ENCODE results near the gene NADSYN1.
"Not testable (repeated sequence)": the region's sequence is repeated elsewhere in the genome, so short reads cannot be mapped to it uniquely, and the experiment has no call there.

Gene NADSYN1

DNA sequence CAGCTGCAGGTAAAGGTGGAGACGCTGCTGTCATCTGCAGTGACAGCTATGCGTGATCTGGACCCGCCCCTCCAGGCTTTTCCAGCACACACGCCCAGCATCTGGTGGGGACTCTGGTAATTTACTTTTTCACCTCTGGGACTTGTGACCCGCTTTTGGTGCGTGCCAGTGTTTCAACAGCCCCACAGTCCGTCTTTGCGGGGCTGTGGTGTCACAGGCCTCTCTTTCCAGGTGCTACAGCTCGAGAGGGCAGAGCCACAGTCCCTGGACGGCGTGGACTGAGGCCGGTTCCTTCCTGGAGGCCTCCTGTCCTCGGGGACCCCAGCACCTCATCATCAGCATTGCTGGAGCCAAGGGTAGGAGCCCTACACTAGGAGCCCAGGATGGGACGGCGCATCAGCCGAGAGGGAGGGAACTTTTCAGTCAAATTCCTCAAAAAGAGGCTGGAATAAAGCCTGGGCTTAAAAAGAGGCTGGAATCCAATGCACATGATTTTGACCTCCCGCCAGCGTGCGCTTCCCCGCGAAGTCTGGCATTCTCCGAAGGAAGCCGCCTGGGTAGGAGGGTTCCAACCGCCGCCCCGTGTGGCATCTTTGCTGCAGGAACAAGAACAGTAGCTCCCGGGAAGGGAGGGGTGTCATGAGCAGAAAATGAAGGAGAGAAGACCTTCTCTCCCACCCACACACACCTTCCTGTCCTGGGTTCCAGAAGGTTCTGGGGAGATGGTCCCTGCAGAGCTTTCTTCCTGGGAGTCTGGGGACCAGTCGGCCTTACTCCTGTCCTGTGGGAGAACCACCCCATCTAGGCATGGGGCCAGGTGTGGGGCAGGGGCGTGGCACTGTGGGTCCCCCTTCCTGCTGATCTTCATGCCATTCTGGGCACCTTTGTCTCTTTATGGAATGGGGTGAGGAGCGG, 48.3 kb downstream of the NADSYN1 start:
- H3K4me1 Mint-ChIP-seq: no peaks in the 10 kb centered on the region
- H3K36me3 Mint-ChIP-seq: peaks cover 97% of the 10 kb centered on the region
- H3K27ac Mint-ChIP-seq: no peak overlapping the region
- H3K27me3 Mint-ChIP-seq: no peaks in the 10 kb centered on the region
- H3K4me3 Mint-ChIP-seq: no peak overlapping the region
- peaks cover 4% of the 10 kb centered on the region for H3K9me3 Mint-ChIP-seq
- no peak for ATAC-seq

DNA sequence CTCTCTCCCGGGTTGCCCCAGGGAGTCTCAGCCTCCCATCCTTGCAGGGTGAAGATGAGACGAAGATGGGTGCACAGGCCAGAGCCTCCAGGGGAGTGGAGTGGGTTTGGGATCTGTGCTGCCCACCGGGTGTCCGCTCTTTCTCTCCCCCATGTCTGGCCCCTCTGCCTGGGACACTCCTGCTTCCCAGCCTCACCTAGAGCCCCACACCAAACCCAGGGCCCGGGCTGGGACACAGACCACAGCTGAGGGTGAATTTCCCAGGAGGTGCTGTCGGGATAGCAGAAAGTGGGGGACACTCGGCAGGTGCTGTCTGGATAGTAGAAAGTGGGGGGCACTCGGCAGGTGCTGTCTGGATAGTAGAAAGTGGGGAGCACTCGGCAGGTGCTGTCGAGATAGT, 49.0 kb downstream of the NADSYN1 start:
- no peak for ATAC-seq
- Mint-ChIP-seq H3K27ac (no peak overlapping the region), H3K9me3 (peaks cover 6% of the 10 kb centered on the region), H3K27me3 (no peaks in the 10 kb centered on the region), H3K36me3 (peaks cover 97% of the 10 kb centered on the region), H3K4me3 (no peak overlapping the region), H3K4me1 (no peaks in the 10 kb centered on the region)

DNA sequence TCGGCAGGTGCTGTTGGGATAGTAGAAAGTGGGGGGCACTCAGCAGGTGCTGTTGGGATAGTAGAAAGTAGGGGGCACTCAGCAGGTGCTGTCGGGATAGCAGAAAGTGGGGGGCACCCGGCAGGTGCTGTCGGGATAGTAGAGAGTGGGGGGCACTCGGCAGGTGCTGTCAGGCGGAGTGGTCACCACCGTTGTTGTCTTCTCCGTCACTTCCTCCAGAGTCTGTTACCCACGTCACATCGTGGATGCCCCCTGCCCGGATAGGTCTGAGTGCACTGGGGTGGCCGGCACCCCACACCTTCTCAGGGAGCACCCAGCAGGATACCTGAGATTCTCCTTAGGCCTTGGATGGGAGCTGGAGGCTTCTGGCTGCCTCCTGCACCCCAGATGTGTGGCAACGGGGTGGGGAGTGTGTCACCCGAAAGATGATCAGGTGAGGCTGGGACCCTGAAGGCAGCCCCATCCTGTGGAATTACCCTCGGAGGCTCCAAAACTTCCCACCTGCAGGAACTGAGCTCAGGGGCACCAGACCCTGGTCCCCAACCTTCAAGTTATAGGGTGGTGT, 50.0 kb downstream of the NADSYN1 start:
- no peak for ATAC-seq
- Mint-ChIP-seq H3K4me3 (no peak overlapping the region), H3K27ac (no peak overlapping the region), H3K36me3 (peaks cover 96% of the 10 kb centered on the region), H3K9me3 (peaks cover 12% of the 10 kb centered on the region), H3K4me1 (no peaks in the 10 kb centered on the region), H3K27me3 (no peaks in the 10 kb centered on the region)

DNA sequence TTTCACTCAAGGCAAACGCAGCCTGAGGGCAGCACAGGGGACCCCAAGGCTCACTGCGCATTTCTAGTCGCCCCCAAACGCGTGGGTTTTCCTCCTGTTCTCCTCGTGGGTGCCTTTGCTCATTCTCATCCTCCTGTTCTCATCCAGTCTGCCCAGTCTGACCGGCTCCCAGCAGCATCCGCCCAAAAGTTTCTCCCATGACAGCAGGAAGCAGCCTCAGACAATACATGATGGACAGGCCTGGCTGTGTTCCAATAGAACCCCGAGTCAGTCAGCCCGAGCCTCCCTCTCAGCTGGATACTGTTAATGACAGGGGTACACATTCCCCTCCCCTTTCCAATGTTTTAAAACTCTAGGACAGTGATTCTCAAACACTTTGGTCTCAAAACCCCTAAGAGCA, 51.5 kb downstream of the NADSYN1 start:
- peaks cover 23% of the 10 kb centered on the region for H3K9me3 Mint-ChIP-seq
- no peaks in the 10 kb centered on the region for H3K27me3 Mint-ChIP-seq
- ATAC-seq: no peak
- H3K36me3 Mint-ChIP-seq: peaks cover 90% of the 10 kb centered on the region
- no peaks in the 10 kb centered on the region for H3K4me1 Mint-ChIP-seq
- no peak overlapping the region for H3K27ac Mint-ChIP-seq
- no peak overlapping the region for H3K4me3 Mint-ChIP-seq

DNA sequence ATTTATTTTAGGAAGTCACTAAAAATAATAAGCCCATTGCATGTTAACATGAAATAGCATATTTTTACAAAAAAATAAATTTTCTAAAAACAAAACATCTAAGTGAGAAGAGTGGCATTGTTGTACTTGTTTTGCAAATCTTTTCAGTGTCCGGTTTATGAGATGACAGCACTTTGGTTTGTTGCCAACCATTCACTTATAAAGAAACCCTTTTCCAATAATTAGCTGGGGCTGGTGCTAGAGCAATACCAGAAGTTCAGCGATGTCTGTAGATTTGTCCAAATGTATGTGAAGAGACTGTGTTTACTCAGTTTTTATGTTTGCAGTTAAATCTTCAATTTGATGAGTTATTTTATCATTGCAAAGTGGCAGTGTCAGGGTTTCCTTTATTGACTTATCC, 52.0 kb downstream of the NADSYN1 start:
- peaks cover 28% of the 10 kb centered on the region for H3K9me3 Mint-ChIP-seq
- no peak overlapping the region for H3K4me3 Mint-ChIP-seq
- H3K4me1 Mint-ChIP-seq: no peaks in the 10 kb centered on the region
- peaks cover 90% of the 10 kb centered on the region for H3K36me3 Mint-ChIP-seq
- H3K27ac Mint-ChIP-seq: no peak overlapping the region
- no peaks in the 10 kb centered on the region for H3K27me3 Mint-ChIP-seq
- ATAC-seq: no peak

DNA sequence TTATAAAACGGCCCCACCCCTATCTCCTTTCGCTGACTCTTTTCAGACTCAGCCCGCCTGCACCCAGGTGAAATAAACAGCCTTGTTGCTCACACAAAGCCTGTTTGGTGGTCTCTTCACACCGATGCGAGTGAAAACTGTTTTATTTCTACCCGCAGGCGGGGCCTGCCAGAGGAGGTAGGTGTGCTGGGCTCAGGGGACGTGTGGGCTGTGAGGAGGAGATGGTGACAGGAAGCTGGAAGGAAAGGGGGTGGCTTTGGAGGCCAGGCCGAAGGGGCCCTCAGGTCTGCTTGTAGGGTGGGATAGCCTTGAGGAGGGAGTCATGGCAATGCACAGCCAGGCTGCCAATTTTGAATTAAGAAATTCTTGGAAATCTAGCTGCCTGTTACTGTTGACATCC, 52.8 kb downstream of the NADSYN1 start:
- no peak overlapping the region for H3K27ac Mint-ChIP-seq
- H3K27me3 Mint-ChIP-seq: no peaks in the 10 kb centered on the region
- no peak for ATAC-seq
- no peaks in the 10 kb centered on the region for H3K4me1 Mint-ChIP-seq
- peaks cover 29% of the 10 kb centered on the region for H3K9me3 Mint-ChIP-seq
- no peak overlapping the region for H3K4me3 Mint-ChIP-seq
- H3K36me3 Mint-ChIP-seq: peaks cover 83% of the 10 kb centered on the region

DNA sequence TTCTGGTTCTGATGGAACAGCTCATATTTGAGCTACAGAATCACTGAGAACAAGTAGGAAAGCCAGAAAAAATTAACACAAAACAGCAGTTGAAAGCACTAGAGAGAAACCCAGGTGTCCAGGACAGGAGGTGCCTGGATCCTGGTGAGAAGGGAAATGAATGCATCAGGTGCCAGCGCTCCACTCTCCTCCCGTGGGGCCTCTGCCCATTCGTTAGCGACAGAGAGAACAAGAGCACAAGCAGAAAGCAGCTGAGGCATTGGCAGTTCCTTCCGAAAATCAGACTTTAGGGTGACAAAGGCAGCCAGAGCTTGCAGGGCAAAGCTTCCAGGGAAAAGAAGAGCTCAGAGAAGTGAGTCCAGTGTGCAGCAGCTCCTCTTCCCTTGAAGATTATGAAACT, 54.1 kb downstream of the NADSYN1 start:
- H3K27me3 Mint-ChIP-seq: no peaks in the 10 kb centered on the region
- H3K9me3 Mint-ChIP-seq: peaks cover 33% of the 10 kb centered on the region
- no peaks in the 10 kb centered on the region for H3K4me1 Mint-ChIP-seq
- no peak for ATAC-seq
- no peak overlapping the region for H3K27ac Mint-ChIP-seq
- peaks cover 69% of the 10 kb centered on the region for H3K36me3 Mint-ChIP-seq
- H3K4me3 Mint-ChIP-seq: no peak overlapping the region

DNA sequence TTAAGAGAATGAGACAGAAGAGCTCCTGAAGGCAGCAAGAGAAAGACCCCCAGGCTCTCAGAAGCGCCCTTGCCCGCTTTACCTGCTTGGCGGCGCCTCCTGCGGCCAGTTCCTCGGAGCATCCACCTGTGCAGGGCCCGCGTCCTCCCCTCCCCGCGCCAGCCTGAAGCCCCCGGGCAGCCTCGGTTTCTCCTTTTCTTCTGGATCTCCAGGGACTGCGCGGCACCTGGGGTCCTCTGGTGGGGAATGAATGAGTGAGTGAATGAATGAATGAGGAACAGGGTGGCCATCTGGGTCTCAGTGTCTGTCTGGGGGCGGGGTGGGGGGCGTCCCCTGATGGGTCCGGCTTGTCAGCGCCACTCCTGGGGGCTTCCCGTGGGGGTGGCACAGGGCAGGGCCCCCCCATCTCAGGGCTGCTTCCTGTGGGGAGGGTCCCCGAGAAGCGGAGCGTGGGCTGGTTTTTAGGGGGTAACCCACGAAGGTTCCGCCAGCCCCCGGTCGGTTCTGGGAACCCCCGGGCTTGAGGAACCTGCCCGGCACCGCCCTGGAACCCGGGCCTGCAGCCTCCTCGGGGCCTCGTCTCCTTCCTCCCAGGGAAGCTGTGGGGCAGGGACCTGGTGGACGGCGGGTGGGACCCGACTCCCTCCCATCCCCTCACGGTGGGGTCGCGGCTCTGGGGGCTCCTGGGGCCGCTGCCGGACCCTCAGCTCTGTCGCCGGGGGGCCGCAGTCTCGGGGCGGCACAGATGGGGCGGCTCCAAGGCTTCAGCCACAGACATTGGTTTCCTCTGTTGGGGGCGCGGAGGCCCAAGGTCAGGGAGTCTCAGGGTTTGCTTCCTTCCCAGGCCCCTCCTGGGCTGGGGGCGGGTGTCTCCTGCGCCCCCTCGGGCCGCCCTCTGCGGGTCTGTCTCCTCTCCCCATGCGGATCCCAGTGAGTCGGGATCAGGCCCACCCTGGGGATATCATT, 65.8 kb downstream of the NADSYN1 start:
- Mint-ChIP-seq H3K27ac (no peak overlapping the region), H3K4me3 (no peak overlapping the region), H3K9me3 (peaks cover 11% of the 10 kb centered on the region), H3K27me3 (no peaks in the 10 kb centered on the region), H3K4me1 (no peaks in the 10 kb centered on the region), H3K36me3 (peaks cover 8% of the 10 kb centered on the region)
- peak; percentile 48 for ATAC-seq

DNA sequence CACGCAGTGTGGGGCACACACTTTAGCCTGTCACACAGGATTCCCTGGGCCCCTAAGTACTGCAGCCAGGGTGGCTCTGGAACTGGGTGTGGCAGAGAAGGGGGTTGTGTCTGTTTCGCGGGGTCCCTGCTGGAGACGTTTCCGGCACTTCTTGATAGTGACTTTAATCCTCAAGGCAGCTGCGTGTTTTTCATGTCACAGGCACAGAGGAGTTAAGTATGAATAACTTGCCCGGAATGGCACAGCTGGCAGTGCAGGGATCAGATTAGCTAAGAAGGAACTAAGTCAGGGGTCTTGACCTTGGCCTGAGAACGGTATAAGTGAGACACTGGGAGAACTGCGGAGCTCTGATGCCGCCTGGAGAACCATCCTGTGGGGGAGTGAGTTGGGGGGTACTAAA, 66.5 kb downstream of the NADSYN1 start:
- Mint-ChIP-seq H3K9me3 (peaks cover 11% of the 10 kb centered on the region), H3K36me3 (peaks cover 8% of the 10 kb centered on the region), H3K27me3 (no peaks in the 10 kb centered on the region), H3K4me1 (no peaks in the 10 kb centered on the region), H3K27ac (no peak overlapping the region), H3K4me3 (no peak overlapping the region)
- ATAC-seq: no peak

DNA sequence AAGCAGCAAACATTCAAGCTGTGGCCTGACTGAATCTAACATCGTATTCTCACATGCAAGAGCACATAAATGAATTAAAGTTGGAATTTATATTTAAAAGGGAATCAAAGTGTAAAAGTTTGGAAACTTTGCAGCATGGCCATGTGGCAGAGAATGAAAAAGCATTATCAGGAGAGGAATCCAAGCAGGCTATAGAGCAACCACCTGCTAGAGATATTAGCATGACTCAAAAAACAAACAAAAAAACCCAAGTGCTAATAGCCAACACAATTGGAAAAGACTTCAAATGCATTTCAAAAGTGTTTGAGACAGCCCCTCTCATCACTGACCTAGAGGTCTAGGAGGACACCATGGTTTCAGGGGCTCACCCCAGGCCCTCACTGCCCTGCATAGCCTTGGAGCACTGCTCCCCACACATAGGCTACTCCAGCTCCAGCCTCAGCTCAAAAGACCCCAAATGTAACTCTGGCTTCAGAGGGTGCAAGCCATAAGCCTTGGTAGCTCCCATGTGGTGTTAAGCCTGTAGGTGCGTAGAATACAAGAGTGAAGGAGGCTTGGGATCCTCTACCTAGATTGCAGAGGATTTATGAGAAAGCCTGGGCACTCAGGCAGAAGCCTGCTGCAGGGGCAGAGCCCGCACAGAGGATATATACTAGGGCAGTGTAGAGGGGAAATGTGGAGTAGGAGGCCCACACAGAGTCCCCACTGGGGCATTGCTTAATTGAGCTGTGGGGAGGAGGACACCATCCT, 72.4 kb downstream of the NADSYN1 start:
- no peak overlapping the region for H3K27ac Mint-ChIP-seq
- peaks cover 8% of the 10 kb centered on the region for H3K36me3 Mint-ChIP-seq
- H3K27me3 Mint-ChIP-seq: peaks cover 13% of the 10 kb centered on the region
- H3K4me3 Mint-ChIP-seq: no peak overlapping the region
- H3K4me1 Mint-ChIP-seq: peaks cover 2% of the 10 kb centered on the region
- no peak for ATAC-seq
- H3K9me3 Mint-ChIP-seq: peaks cover 9% of the 10 kb centered on the region

DNA sequence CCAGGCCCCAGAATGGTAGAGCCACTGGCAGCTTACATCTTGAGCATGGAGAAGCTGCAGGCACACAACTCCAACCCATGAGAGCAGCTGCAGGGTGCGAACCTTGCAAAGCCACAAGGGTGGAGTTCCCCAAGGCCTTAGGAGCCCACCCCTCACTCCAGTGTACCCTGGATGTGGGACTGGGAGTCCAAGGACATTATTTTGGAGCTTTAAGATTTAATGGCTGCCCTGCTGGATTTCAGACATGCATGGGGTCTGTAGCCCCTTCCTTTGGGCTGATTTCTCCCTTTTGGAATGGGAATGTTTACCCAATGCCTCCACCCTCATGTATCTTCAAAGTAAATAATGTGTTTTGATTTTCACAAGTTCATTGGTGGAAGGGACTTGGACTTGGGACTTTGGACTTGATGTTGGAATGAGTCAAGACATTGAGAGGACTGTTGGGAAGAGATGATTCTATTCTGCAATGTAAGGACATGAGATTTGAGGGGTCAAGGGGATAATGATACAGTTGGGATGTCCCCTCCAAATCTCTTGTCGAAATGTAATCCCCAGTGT, 73.0 kb downstream of the NADSYN1 start:
- Mint-ChIP-seq H3K27ac (no peak overlapping the region), H3K27me3 (peaks cover 13% of the 10 kb centered on the region), H3K9me3 (peaks cover 6% of the 10 kb centered on the region), H3K4me1 (peaks cover 7% of the 10 kb centered on the region), H3K4me3 (no peak overlapping the region), H3K36me3 (peaks cover 6% of the 10 kb centered on the region)
- ATAC-seq: no peak

DNA sequence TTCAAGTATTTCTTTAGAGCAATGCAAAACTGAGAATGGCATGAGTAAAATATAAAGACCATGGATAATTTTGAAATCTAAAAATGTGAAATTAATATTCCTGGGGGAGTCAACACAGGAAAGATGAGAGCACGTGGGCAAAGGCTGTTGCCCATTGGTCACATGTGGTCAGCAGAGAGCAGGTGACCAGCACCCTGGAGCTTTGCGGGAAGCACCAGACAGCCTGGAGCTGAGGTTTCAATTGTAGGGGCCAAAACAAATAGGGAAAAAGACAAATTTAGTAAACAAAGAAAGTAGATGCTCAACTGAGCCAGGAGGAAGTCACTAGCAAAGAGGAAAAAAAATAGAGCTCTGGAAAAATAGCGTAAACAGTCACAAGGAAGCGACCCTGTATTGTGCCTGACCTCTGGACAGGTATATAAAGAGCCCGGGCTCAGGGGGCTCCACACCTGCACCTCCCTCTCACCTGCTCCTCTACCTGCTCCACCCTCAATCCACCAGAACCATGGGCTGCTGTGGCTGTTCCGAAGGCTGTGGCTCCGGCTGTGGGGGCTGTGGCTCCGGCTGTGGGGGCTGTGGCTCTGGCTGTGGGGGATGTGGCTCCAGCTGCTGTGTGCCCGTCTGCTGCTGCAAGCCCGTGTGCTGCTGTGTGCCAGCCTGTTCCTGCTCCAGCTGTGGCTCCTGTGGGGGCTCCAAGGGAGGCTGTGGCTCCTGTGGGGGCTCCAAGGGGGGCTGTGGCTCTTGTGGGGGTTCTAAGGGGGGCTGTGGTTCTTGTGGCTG, 74.0 kb downstream of the NADSYN1 start, which contains the start of gene KRTAP5-7:
Gene KRTAP5-7 (plus strand): TSS at position 472 of the 780 bp plus-strand sequence. CDS start 34 bp downstream, at position 506.
- not testable (repeated sequence) for H3K36me3 Mint-ChIP-seq, H3K27ac Mint-ChIP-seq, H3K9me3 Mint-ChIP-seq, H3K4me3 Mint-ChIP-seq, H3K4me1 Mint-ChIP-seq, ATAC-seq
- peaks cover 13% of the 10 kb centered on the region for H3K27me3 Mint-ChIP-seq

DNA sequence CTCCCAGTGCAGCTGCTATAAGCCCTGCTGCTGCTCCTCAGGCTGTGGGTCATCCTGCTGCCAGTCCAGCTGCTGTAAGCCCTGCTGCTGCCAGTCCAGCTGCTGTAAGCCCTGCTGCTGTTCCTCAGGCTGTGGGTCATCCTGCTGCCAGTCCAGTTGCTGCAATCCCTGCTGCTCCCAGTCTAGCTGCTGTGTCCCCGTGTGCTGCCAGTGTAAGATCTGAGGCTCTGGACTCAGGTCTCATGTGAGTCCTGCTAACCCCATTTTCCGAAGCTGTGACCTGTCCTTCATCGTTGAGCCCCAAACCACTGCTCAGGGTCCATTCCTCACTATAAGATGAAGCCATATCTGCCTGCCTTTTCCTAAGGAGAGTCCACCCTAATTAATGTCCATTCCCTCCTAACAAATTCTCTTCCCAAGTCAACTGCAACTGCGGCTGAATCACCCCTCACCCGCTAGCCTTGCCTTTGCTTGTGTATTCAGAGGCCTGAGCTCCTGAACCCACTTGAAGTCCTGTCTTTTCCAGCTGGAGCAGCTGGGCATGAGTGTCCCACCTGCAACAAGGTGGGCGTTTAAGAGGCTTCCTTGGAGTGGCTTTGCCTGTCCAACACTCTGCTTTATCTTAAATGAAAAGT, 74.7 kb downstream of the NADSYN1 start:
- no peak overlapping the region for H3K27ac Mint-ChIP-seq
- H3K4me3 Mint-ChIP-seq: no peak overlapping the region
- ATAC-seq: no peak
- H3K9me3 Mint-ChIP-seq: no peaks in the 10 kb centered on the region
- H3K27me3 Mint-ChIP-seq: peaks cover 13% of the 10 kb centered on the region
- peaks cover 7% of the 10 kb centered on the region for H3K4me1 Mint-ChIP-seq
- H3K36me3 Mint-ChIP-seq: no peaks in the 10 kb centered on the region
